Measurements from ENCODE around the gene GSTP1. TPM values are rescaled to one million over a fixed set of nuclear protein-coding genes. Genes with fewer than 3 reads are reported as not detected.

The GSTP1 gene
- total RNA-seq, 1 experiment from 2014 or later, result 1,082 TPM

- DNase-seq (ENCODE audit: low read depth), result peak; percentile 97
Measured at GRCh38 chr11:67630228-67630942, 46.8 kb downstream of the GSTP1 start.

- DNase-seq (ENCODE audit: low read depth), result no peak
Measured at GRCh38 chr11:67630943-67631331, 47.3 kb downstream of the GSTP1 start.

GRCh38 chr11:67631411-67631810, 47.8 kb downstream of the GSTP1 start:
- DNase-seq (ENCODE audit: low read depth), result no peak

GRCh38 chr11:67631853-67632174, 48.2 kb downstream of the GSTP1 start:
- DNase-seq (ENCODE audit: low read depth), result no peak

- no peak for DNase-seq (ENCODE audit: low read depth)
Measured at GRCh38 chr11:67632175-67632981, 48.8 kb downstream of the GSTP1 start.

- DNase-seq (ENCODE audit: low read depth), result no peak
Measured at GRCh38 chr11:67632982-67633755, 49.6 kb downstream of the GSTP1 start.

GRCh38 chr11:67633758-67634365, 50.2 kb downstream of the GSTP1 start:
- DNase-seq (ENCODE audit: low read depth), result no peak

- DNase-seq (ENCODE audit: low read depth), result no peak
Measured at GRCh38 chr11:67634366-67635230, 51.0 kb downstream of the GSTP1 start.

GRCh38 chr11:67635231-67635521, 51.6 kb downstream of the GSTP1 start:
- DNase-seq (ENCODE audit: low read depth), result no peak

Other genes with a start within 250 kb of the GSTP1 start
- 54.2 and 56.2 TPM in 2 replicates for gene POLD4, start 230.3 kb upstream of the GSTP1 start, total RNA-seq (2014; rRNA removed; shearing (Covaris generic))
- 7.1 TPM in 2 replicates for gene CLCF1, start 210.2 kb upstream of the GSTP1 start, total RNA-seq (2014; rRNA removed; shearing (Covaris generic))
- gene RAD9A, start 191.8 kb upstream of the GSTP1 start, total RNA-seq (2014; rRNA removed; shearing (Covaris generic)), result 9.0 and 11.3 TPM in 2 replicates
- 220 and 273 TPM in 2 replicates for gene PPP1CA, start 182.0 kb upstream of the GSTP1 start, total RNA-seq (2014; rRNA removed; shearing (Covaris generic))
- gene TBC1D10C, start 179.7 kb upstream of the GSTP1 start, total RNA-seq (2014; rRNA removed; shearing (Covaris generic)), result not detected in 2 replicates
- 0.34 TPM in 1 of 2 replicates, not detected in the other for gene CARNS1, start 168.1 kb upstream of the GSTP1 start, total RNA-seq (2014; rRNA removed; shearing (Covaris generic))
- 36.6 and 42.5 TPM in 2 replicates for gene RPS6KB2, start 155.3 kb upstream of the GSTP1 start, total RNA-seq (2014; rRNA removed; shearing (Covaris generic))
- gene PTPRCAP, start 146.1 kb upstream of the GSTP1 start, total RNA-seq (2014; rRNA removed; shearing (Covaris generic)), result 1.1 and 3.0 TPM in 2 replicates
- 78.7 and 85.8 TPM in 2 replicates for gene CORO1B, start 140.3 kb upstream of the GSTP1 start, total RNA-seq (2014; rRNA removed; shearing (Covaris generic))
- not detected in 2 replicates for gene GPR152, start 131.1 kb upstream of the GSTP1 start, total RNA-seq (2014; rRNA removed; shearing (Covaris generic))
- gene CABP4, start 128.5 kb upstream of the GSTP1 start, total RNA-seq (2014; rRNA removed; shearing (Covaris generic)), result 0.06 and 0.15 TPM in 2 replicates
- 9.4 and 36.5 TPM in 2 replicates for gene TMEM134, start 114.6 kb upstream of the GSTP1 start, total RNA-seq (2014; rRNA removed; shearing (Covaris generic))
- 69.5 and 78.5 TPM in 2 replicates for gene AIP, start 100.8 kb upstream of the GSTP1 start, total RNA-seq (2014; rRNA removed; shearing (Covaris generic))
- gene PITPNM1, start 78.4 kb upstream of the GSTP1 start, total RNA-seq (2014; rRNA removed; shearing (Covaris generic)), result 24.6 and 32.1 TPM in 2 replicates
- 37.7 and 43.0 TPM in 2 replicates for gene CDK2AP2, start 75.7 kb upstream of the GSTP1 start, total RNA-seq (2014; rRNA removed; shearing (Covaris generic))
- not detected in 2 replicates for gene CABP2, start 60.4 kb upstream of the GSTP1 start, total RNA-seq (2014; rRNA removed; shearing (Covaris generic))
- 218 and 229 TPM in 2 replicates for gene NDUFV1, start 23.1 kb downstream of the GSTP1 start, total RNA-seq (2014; rRNA removed; shearing (Covaris generic))
- gene NUDT8, start 46.1 kb downstream of the GSTP1 start, total RNA-seq (2014; rRNA removed; shearing (Covaris generic)), result 5.8 and 9.1 TPM in 2 replicates
- gene TBX10, start 56.0 kb downstream of the GSTP1 start, total RNA-seq (2014; rRNA removed; shearing (Covaris generic)), result not detected in 2 replicates
- not detected in 2 replicates for gene ACY3, start 66.9 kb downstream of the GSTP1 start, total RNA-seq (2014; rRNA removed; shearing (Covaris generic))
- gene ALDH3B2, start 90.8 kb downstream of the GSTP1 start, total RNA-seq (2014; rRNA removed; shearing (Covaris generic)), result 0.23 TPM in 1 of 2 replicates, not detected in the other